GM12892 (cell line): ENCODE measurements around the gene TMEM154.

Experiments
- POLR2A ChIP-seq: IDR thresholded peaks from 2 replicates; pipeline ENCODE4 v1.6.1; 2011; ENCODE audit warnings: low read depth, low read length, control low read depth
- POLR2AphosphoS5 ChIP-seq: IDR thresholded peaks from 2 replicates; pipeline ENCODE4 v1.6.1; 2011; ENCODE audit warnings: low read depth, low read length, control low read depth
- TAF1 ChIP-seq: IDR thresholded peaks from 2 replicates; pipeline ENCODE4 v1.6.1; 2011; ENCODE audit warnings: low read depth, mild to moderate bottlenecking, control low read depth, low read length, borderline replicate concordance

DNA sequence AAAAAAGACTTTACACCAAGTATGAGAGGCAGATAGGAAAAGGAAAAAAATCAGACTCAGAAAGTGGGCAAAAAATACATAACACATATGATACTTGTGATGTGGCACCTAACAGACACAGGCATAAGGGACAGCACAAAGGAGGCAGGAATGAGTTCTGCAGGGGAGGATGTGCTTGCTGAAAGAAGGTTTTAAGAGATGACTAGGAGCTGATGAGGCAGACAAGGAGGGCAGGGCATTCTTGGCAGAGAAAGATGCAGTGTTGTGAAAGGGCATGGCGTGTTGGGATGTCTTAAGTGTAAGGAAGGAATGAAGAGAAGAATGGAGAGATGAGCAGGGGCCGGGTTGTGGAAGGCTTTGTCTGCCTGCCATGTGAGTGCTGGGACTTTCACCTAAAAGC lies 49.7 kb upstream of the TMEM154 start:
- TF ChIP-seq POLR2AphosphoS5 (no peak), POLR2A (no peak), TAF1 (no peak)
